Chondrocyte (in vitro differentiated cells): Measurements from ENCODE around the gene AUTS2. TPM values are rescaled to one million over a fixed set of nuclear protein-coding genes. Genes with fewer than 3 reads are reported as not detected.

ENCODE experiments used
- DNase-seq: peaks from one replicate; pipeline ENCODE4 v3.0.0; 2021; ENCODE audit warnings: mixed read lengths, low spot score
- H3K27ac Mint-ChIP-seq: one replicate; pipeline ENCODE4 v1.8.0; 2021; ENCODE audit warnings: mild to moderate bottlenecking, moderate library complexity, mixed read lengths; ENCODE audit not compliant: unreplicated experiment
- H3K27me3 Mint-ChIP-seq: 2 replicates; pipeline ENCODE4 v1.8.0; 2021; ENCODE audit warnings: low read depth, mixed read lengths
- H3K36me3 Mint-ChIP-seq: 2 replicates; pipeline ENCODE4 v1.8.0; 2021; ENCODE audit warnings: low read depth, mixed read lengths
- H3K4me1 Mint-ChIP-seq: 2 replicates; pipeline ENCODE4 v1.8.0; 2021; ENCODE audit warnings: low read depth, mild to moderate bottlenecking, mixed read lengths
- H3K4me3 Mint-ChIP-seq: one replicate; pipeline ENCODE4 v1.8.0; 2021; ENCODE audit warnings: mild to moderate bottlenecking, moderate library complexity, mixed read lengths; ENCODE audit not compliant: unreplicated experiment
- H3K9me3 Mint-ChIP-seq: 2 replicates; pipeline ENCODE4 v1.8.0; 2021; ENCODE audit warnings: low read depth, mixed read lengths
- total RNA-seq: library from RNA; stranded (reverse); gene quantifications from 3 replicates; pipeline ENCODE4 v1.2.1, GENCODE V29; 2021
- TF ChIP-seq, protein P1 (sequence below): fragments of 200-600 bp; sonication (generic); IDR thresholded peaks from 2 replicates; pipeline ENCODE4 v1.5.0; 2021; ENCODE audit warnings: antibody characterized with exemption, mild to moderate bottlenecking, moderate library complexity

Gene AUTS2
- total RNA-seq, 1 donor from 2014 or later, result 31.5 TPM

DNA sequence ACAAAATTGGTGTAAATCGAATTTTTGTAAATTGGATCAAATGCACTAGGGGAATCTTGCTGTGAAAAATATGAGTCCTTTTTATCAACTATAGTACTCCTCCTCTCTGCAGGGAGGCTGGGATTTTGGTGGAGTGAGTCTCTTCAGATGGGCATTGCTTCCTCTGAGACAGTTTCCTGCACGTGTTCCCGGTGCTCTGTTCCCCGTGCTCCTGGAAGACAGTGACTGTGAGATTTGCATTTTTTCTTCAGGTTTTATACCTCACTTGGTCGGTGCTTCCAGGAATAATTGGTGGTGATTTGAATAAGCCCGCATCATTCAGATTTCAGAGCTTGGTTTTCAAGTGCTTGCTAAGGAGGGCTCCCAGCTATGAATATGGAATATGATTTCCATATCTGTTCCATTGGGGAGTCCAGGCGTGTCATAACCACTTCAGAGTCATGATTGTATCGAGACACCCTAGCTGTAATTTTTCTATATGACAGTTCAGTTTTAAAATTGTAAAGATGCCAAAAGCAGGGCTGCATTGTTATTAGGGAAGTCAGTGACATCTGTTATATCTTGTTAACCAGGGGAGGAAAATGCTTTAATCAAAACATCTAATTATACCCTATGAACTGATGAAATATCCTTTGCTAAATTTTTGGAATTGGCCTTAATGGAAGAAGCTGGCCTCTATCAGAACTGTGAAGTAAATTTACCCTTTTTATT is 12.3 kb downstream of the AUTS2 start:
- Mint-ChIP-seq H3K4me1 (peaks cover 14% of the 10 kb centered on the region), H3K9me3 (no peaks in the 10 kb centered on the region), H3K36me3 (no peaks in the 10 kb centered on the region), H3K4me3 (no peak overlapping the region), H3K27ac (no peak overlapping the region), H3K27me3 (no peaks in the 10 kb centered on the region)
- DNase-seq, result no peak
- TF ChIP-seq, protein P1, sequence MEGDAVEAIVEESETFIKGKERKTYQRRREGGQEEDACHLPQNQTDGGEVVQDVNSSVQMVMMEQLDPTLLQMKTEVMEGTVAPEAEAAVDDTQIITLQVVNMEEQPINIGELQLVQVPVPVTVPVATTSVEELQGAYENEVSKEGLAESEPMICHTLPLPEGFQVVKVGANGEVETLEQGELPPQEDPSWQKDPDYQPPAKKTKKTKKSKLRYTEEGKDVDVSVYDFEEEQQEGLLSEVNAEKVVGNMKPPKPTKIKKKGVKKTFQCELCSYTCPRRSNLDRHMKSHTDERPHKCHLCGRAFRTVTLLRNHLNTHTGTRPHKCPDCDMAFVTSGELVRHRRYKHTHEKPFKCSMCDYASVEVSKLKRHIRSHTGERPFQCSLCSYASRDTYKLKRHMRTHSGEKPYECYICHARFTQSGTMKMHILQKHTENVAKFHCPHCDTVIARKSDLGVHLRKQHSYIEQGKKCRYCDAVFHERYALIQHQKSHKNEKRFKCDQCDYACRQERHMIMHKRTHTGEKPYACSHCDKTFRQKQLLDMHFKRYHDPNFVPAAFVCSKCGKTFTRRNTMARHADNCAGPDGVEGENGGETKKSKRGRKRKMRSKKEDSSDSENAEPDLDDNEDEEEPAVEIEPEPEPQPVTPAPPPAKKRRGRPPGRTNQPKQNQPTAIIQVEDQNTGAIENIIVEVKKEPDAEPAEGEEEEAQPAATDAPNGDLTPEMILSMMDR, result no peak

- Mint-ChIP-seq H3K27ac (no peak overlapping the region), H3K27me3 (no peaks in the 10 kb centered on the region), H3K9me3 (no peaks in the 10 kb centered on the region), H3K4me1 (peaks cover 14% of the 10 kb centered on the region), H3K4me3 (no peak overlapping the region), H3K36me3 (no peaks in the 10 kb centered on the region)
- no peak for DNase-seq
- TF ChIP-seq, protein P1, result no peak
Measured at GRCh38 chr7:69612981-69613380, 14.7 kb downstream of the AUTS2 start.

DNA sequence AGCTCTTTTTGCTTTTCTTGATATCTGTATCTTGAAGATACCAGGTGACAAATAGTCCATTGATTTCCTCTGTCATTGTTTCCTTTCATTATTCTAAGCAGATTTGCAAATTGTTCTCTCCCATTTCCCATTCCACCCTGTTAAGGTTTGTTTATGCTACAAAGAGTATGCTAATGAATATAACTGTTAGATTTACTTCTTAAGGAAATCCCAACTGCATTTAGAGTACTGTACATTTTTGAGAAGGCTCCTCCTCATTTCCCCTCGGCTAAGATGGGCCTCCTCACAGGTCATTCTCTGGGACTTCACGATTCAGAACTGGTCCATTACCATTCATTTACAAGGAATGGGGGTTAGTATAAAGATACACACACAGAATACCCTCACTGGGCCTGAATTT is 15.6 kb downstream of the AUTS2 start:
- Mint-ChIP-seq H3K9me3 (no peaks in the 10 kb centered on the region), H3K27ac (no peak overlapping the region), H3K4me3 (no peak overlapping the region), H3K27me3 (no peaks in the 10 kb centered on the region), H3K36me3 (no peaks in the 10 kb centered on the region), H3K4me1 (peaks cover 14% of the 10 kb centered on the region)
- TF ChIP-seq, protein P1, result no peak
- DNase-seq, result no peak

DNA sequence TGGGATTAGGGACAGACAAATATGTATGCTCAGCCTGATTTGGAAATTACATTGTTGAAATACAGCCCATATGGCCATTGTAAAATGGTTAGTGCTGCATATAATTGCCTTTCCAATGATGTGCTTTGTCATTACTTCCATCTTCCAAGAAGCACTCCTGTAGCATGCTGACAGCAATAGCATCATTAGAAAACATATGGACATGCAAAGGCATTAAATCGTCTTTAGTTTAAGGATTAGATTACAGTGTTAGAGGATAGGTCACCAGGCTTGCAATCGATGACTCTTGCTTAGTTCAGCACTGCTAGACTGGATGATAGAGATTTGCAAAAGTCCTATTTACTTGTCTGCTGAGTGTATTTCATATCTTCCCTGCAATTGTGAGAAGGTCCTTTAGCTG is 17.4 kb downstream of the AUTS2 start:
- Mint-ChIP-seq H3K36me3 (no peaks in the 10 kb centered on the region), H3K4me1 (peaks cover 14% of the 10 kb centered on the region), H3K4me3 (no peak overlapping the region), H3K9me3 (no peaks in the 10 kb centered on the region), H3K27ac (no peak overlapping the region), H3K27me3 (no peaks in the 10 kb centered on the region)
- DNase-seq, result no peak
- TF ChIP-seq, protein P1, result no peak

DNA sequence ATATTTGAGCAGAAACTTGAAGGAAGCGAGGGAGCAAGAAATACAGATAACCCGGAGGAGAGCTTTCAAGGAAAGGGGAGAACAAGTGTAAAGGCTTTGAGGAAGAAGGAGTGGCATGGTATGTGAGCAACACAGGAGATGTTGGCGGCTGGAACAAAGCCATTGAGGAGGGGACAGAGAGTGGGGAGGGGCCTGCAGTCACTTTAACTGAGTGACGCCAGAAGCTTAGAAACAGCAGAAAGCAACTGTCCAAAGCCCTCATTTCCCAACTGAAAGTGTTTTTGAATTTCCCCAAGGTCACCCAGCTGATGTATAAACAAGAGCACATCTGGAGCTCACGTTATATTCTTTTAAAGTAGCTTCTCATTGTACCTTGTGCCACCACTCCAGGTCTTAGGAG is 19.1 kb downstream of the AUTS2 start:
- no peaks in the 10 kb centered on the region for H3K36me3 Mint-ChIP-seq
- DNase-seq, result no peak
- TF ChIP-seq, protein P1, result no peak
- no peak overlapping the region for H3K4me3 Mint-ChIP-seq
- H3K27me3 Mint-ChIP-seq, result no peaks in the 10 kb centered on the region
- H3K9me3 Mint-ChIP-seq, result no peaks in the 10 kb centered on the region
- H3K27ac Mint-ChIP-seq, result no peak overlapping the region
- peaks cover 18% of the 10 kb centered on the region for H3K4me1 Mint-ChIP-seq
